Measurements from ENCODE around the gene PITHD1.
"Not testable (repeated sequence)": the region's sequence is repeated elsewhere in the genome, so short reads cannot be mapped to it uniquely, and the experiment has no call there.

DNA sequence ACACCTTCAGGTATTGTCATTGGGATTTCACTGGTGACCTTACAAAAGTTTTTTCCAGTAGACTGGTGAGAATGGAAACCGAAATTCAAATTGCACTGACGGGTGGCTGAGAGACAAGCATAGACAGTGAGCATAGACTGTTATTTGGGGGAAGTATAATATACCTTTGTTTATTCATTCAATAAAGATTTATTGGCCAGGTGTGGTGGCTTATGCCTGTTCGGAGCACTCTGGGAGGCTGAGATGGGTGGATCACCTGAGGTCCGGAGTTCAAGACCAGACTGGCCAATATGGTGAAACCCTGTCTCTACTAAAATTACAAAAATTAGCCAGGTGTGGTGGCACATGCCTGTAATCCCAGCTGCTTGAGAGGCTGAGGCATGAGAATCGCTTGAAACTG is 44.9 kb upstream of the PITHD1 start:
- TF ChIP-seq POLR2A (IDR thresholded peaks at IDR 0.05): not testable (repeated sequence)
- TF ChIP-seq, protein P1, sequence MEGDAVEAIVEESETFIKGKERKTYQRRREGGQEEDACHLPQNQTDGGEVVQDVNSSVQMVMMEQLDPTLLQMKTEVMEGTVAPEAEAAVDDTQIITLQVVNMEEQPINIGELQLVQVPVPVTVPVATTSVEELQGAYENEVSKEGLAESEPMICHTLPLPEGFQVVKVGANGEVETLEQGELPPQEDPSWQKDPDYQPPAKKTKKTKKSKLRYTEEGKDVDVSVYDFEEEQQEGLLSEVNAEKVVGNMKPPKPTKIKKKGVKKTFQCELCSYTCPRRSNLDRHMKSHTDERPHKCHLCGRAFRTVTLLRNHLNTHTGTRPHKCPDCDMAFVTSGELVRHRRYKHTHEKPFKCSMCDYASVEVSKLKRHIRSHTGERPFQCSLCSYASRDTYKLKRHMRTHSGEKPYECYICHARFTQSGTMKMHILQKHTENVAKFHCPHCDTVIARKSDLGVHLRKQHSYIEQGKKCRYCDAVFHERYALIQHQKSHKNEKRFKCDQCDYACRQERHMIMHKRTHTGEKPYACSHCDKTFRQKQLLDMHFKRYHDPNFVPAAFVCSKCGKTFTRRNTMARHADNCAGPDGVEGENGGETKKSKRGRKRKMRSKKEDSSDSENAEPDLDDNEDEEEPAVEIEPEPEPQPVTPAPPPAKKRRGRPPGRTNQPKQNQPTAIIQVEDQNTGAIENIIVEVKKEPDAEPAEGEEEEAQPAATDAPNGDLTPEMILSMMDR (IDR thresholded peaks at IDR 0.05): not testable (repeated sequence)

All from upper lobe of left lung (tissue), 4 donors.